Thyroid gland (tissue), 4 donors: ENCODE results near the gene CCND1.

Source experiments
- POLR2A ChIP-seq, 2 donors: fragments of 450-650 bp; IDR thresholded peaks; one replicate each; pipeline ENCODE4 v1.6.1; 2017; ENCODE audit warnings: antibody characterized with exemption in 2 of 2, mild to moderate bottlenecking in 2 of 2, moderate library complexity in 1 of 2
- TF ChIP-seq, protein P1 (sequence below), 6 experiments: fragments of 200-600 bp in 3 of 6; fragments of 450-650 bp in 3 of 6; sonication (generic) in 3 of 6; IDR thresholded peaks; one replicate each; pipeline ENCODE4 v1.5.1; 2016 to 2019; ENCODE audit warnings: antibody characterized with exemption in 6 of 6, mild to moderate bottlenecking in 2 of 6, inconsistent platforms in 1 of 6, moderate library complexity in 1 of 6

GRCh38 chr11:69684651-69685050 lies 43.7 kb downstream of the CCND1 start:
- TF ChIP-seq, protein P1, sequence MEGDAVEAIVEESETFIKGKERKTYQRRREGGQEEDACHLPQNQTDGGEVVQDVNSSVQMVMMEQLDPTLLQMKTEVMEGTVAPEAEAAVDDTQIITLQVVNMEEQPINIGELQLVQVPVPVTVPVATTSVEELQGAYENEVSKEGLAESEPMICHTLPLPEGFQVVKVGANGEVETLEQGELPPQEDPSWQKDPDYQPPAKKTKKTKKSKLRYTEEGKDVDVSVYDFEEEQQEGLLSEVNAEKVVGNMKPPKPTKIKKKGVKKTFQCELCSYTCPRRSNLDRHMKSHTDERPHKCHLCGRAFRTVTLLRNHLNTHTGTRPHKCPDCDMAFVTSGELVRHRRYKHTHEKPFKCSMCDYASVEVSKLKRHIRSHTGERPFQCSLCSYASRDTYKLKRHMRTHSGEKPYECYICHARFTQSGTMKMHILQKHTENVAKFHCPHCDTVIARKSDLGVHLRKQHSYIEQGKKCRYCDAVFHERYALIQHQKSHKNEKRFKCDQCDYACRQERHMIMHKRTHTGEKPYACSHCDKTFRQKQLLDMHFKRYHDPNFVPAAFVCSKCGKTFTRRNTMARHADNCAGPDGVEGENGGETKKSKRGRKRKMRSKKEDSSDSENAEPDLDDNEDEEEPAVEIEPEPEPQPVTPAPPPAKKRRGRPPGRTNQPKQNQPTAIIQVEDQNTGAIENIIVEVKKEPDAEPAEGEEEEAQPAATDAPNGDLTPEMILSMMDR (IDR thresholded peaks at IDR 0.05) = no peak
- no peak for TF ChIP-seq POLR2A (IDR thresholded peaks at IDR 0.05)
